Metanephros (tissue), 1 donor: ENCODE measurements around the gene TSEN34. TPM values are rescaled to one million over a fixed set of nuclear protein-coding genes. Genes with fewer than 3 reads are reported as not detected.

Source experiments
- total RNA-seq: library from RNA; depleted of rRNA; stranded (reverse); fragments of >200 nt; gene quantifications from one replicate; pipeline ENCODE4 v1.2.3, GENCODE V29; 2014

TSEN34 gene
- 65.2 TPM for total RNA-seq

GRCh38 chr19:54191011-54191810, at the start of gene TSEN34:
Gene TSEN34 (plus strand): TSS chr19:54191308. CDS start chr19:54191365, 57 bp downstream.

GRCh38 chr19:54159352-54160181, 31.5 kb upstream of the TSEN34 start, which contains the start of gene LENG1:
Gene LENG1 (minus strand): TSS chr19:54159721. CDS start chr19:54159695, 26 bp downstream.

GRCh38 chr19:54172471-54173358, 18.4 kb upstream of the TSEN34 start, which contains the start of gene TMC4:
Gene TMC4 (minus strand): TSS chr19:54173160. CDS start chr19:54173117, 43 bp downstream.

GRCh38 chr19:54189145-54189734, 1.9 kb upstream of the TSEN34 start, which contains the start of gene MBOAT7:
Gene MBOAT7 (minus strand): TSS chr19:54189580. CDS start chr19:54188508, 1,072 bp downstream.

GRCh38 chr19:54222474-54223276, 31.6 kb downstream of the TSEN34 start, which contains the start of gene LILRB3:
Gene LILRB3 (minus strand): TSS chr19:54223007. CDS start chr19:54222976, 31 bp downstream.

GRCh38 chr19:54242646-54243045, 51.5 kb downstream of the TSEN34 start, which contains the start of gene LILRA6:
Gene LILRA6 (minus strand): TSS chr19:54242790.

Other genes with a start within 250 kb of the TSEN34 start
- gene CACNG8, start 228.4 kb upstream of the TSEN34 start, total RNA-seq: 0.23 TPM
- gene CACNG6, start 199.7 kb upstream of the TSEN34 start, total RNA-seq: 5.7 TPM
- 2.9 TPM for gene VSTM1, start 127.4 kb upstream of the TSEN34 start, total RNA-seq
- gene TARM1, start 109.9 kb upstream of the TSEN34 start, total RNA-seq: 0.18 TPM
- 1.3 TPM for gene OSCAR, start 90.5 kb upstream of the TSEN34 start, total RNA-seq
- gene NDUFA3, start 88.5 kb upstream of the TSEN34 start, total RNA-seq: 30.8 TPM
- gene TFPT, start 75.7 kb upstream of the TSEN34 start, total RNA-seq: 10.2 TPM
- gene PRPF31, start 75.6 kb upstream of the TSEN34 start, total RNA-seq: 46.2 TPM
- gene CNOT3, start 53.5 kb upstream of the TSEN34 start, total RNA-seq: 11.9 TPM
- 5.4 TPM for gene LENG1, start 31.6 kb upstream of the TSEN34 start, total RNA-seq
- 38.7 TPM for gene TMC4, start 18.1 kb upstream of the TSEN34 start, total RNA-seq
- 47.6 TPM for gene MBOAT7, start 1.7 kb upstream of the TSEN34 start, total RNA-seq
- gene RPS9, start 9.6 kb downstream of the TSEN34 start, total RNA-seq: 2,181 TPM
- gene LILRB3, start 31.7 kb downstream of the TSEN34 start, total RNA-seq: 18.0 TPM
- 3.3 TPM for gene LILRA6, start 51.5 kb downstream of the TSEN34 start, total RNA-seq
- 4.0 TPM for gene LILRB5, start 66.0 kb downstream of the TSEN34 start, total RNA-seq
- gene LILRB2, start 89.8 kb downstream of the TSEN34 start, total RNA-seq: 4.2 TPM
- 6.1 TPM for gene LILRA5, start 121.9 kb downstream of the TSEN34 start, total RNA-seq
- gene LILRA4, start 147.9 kb downstream of the TSEN34 start, total RNA-seq: 0.82 TPM
- gene LAIR1, start 173.6 kb downstream of the TSEN34 start, total RNA-seq: 13.8 TPM
- 3.2 TPM for gene TTYH1, start 224.2 kb downstream of the TSEN34 start, total RNA-seq